Daoy (cell line): Measurements from ENCODE around the gene MPL. TPM values are rescaled to one million over a fixed set of nuclear protein-coding genes. Genes with fewer than 3 reads are reported as not detected.
A peak's percentile ranks its signal among the peaks of the same experiment; 100 is the strongest.
"Not testable (repeated sequence)": the region's sequence is repeated elsewhere in the genome, so short reads cannot be mapped to it uniquely, and the experiment has no call there.

Source experiments
- DNase-seq: peaks from one replicate; pipeline ENCODE4 v3.0.0-alpha.2; 2015; ENCODE audit warnings: low read depth
- total RNA-seq: library from RNA; depleted of rRNA; stranded (reverse); fragments of >200 nt; shearing (Covaris generic); gene quantifications from 2 replicates; pipeline ENCODE4 v1.2.3, GENCODE V29; 2014

The MPL gene
- total RNA-seq, 1 experiment from 2014 or later: 0.11 TPM

DNA sequence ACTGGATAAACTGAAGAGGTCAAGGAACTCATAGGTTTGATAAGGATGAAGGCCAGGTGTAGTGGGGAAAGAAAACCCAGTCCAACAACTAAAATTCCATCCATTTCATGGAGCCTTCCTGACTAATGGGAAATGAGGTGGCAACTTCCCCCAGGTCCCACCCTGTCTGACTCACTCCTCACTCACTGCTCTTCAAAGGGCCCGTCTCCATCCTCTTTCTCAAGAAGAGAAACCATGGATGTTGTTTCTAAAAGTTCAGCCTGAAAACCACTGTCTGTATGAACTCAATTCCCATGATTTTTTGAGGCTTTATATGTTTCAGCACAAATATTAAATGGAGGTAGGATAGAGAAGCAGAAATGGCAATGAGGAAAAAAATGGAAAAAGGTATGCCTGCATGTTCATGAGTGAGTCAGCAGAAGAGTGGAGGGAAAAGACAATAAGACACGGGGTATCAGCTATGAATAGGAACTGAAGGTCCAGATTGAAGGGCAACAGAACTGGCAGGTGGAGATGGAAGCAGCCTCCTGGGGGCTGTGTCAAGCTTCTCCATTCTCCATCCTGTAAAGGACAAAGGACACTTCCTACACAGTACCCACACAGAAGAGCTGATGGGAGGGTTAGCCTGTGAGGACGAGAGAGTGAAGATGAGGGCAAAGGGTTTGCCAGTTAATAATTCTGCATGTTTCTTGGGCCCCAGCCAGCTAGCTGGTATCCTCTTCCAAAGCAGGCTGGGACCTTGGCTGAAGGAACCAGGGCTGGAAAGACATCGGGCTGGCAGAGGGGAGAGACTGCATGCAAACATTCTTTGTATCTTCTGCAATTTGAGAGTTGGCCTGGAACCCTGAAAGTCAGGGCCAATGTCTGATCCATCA lies 35.7 kb downstream of the MPL start:
- DNase-seq: peak; percentile 89

DNA sequence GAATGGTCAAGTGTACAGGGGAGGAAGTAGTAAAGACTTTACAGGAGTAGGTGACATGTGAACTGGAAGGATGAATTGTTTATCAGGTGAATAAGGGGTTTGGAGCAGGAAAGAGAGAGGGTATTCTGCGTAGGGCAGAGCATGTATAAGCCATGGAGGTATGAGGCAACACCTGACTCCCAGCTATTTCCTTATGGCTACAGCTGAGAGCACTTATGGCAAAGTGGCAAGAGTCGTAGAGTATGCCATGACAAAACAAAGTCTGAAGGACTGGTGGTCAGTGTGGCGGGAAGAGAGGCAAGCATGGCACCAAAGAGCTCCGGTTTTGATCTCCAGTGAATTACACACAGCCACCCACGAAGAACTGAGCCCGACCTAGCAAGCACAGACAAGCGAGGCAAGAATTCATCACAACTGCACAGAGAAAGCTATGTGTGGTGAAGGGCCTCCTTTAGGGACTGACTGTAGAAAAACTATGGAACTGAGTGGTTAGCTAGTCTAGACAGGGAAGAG lies 39.2 kb downstream of the MPL start:
- no peak for DNase-seq

DNA sequence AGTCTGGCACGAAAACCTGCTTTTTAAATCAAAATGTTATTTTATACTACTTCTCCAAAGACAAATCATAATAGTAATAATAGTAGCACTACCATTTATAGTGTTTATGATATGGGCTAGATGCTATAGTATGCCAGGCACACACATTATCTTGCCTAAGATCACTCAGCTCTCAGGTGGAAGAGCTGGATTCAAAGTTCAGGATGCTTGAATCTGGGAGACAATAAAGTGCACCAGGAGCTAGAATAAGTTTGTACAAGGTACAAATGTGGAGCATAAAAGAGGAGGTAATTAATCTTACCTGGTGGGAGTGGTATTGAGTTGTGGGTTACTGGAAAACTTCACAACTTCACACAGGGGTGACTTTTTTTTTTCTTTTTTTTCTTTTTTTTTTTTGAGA lies 40.2 kb downstream of the MPL start:
- DNase-seq: no peak

DNA sequence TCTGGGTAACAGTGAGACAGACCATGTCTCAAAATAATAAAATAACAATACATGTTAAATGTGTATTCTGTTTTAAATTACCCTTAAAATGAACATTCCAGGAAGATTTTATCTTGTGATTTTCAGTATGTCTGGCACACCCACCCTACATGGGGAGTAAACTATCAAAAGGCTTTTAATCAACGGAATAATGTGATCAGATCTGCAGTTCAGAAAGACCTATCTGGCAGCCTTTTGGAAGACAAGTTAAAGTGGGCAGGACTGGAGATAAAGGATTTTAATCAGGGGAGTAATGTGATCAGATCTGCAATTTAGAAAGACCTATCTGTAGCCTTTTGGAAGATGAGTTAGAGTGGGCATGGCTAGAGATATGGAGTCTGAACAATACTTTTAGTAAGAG lies 41.9 kb downstream of the MPL start:
- DNase-seq: no peak

DNA sequence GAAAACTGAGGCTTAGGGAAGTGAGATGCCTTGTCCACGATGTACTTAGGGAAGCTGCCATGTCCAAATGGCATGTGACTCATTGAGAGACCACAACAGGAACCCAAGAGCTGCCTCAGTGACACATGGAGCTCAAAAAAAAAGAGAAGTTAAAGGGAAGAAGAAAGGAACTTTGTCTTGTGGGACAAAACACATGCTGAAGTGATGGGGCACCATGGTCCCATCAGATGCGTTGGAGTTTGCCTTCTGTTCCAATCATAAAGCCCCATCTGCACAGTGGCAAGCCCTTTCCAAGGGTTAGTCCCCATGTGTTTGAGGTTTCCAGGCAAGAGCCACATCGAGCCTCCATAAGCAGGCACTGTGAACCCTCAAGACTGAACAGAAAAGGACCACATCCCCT lies 44.0 kb downstream of the MPL start:
- no peak for DNase-seq

DNA sequence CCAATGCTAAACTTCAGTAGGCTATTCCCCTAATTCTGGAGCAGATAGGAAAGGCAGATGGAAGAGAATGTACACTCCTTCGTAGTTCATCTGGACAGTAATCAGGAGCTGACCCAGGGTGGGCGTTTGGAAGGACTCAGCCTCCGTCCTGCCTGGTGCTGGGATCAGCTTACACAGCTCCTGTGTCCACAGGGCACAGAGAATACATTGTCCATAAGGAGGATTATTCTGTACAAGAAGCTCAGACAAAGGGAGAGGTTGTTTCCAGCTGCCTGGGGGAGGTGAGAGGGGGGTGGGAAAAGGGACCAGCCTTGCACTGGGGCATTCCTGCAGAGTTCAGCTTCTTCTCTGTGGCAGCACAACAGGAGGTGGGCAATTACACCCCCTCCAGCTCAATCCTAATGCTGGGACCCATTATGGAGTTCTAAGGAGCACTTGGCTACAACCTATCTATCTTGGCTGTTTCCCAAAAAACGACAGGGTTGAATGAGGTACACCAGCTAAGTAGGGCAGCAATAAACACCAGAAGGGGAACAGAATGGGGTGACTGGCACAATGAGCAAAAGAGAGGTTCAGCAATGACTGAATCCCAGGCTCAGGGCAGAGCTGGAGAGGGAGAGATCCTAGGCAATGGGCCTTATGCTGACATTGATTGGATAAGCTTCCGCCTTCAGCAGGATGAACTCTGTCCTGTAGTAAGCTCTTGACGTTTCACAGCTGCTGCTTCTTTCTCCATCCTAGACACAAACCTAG lies 44.6 kb downstream of the MPL start:
- no peak for DNase-seq

DNA sequence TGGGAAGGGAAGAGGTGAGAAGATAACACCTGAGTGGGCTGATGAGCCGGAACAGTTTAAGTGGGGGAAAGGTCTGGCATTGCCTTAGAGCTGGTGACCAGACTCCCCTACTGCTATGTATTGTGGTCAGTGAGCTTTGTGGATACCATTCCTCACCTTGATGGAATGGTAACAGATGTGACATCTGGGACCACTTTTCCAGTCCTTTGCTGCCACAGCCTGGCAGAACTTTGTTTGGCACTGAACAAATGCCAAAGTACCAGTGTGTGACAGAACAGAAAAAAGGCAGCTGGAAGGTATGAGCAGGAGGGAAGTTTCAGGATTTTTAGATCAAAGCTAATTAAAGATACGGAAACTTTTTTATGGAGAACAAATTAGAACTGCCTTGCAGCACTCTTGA lies 45.8 kb downstream of the MPL start:
- no peak for DNase-seq

DNA sequence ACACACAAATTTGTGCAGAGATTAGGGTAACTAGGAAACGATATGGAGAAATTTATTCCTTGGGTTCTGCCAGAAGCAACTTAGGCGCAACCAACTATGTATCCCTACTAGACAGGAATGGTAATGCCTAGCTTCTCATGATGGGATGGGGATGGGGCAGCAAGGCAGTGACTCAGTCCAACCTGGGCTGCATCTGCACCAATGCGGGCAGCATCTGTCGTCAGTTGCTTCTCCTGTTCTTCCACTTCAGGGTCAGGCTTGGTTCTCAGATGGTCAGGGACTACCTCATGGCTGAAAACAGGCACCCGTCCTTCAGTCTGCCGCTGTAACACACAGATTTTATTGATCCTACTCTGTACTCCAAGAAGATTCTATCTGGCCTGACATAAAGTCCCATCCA lies 49.1 kb downstream of the MPL start:
- no peak for DNase-seq

DNA sequence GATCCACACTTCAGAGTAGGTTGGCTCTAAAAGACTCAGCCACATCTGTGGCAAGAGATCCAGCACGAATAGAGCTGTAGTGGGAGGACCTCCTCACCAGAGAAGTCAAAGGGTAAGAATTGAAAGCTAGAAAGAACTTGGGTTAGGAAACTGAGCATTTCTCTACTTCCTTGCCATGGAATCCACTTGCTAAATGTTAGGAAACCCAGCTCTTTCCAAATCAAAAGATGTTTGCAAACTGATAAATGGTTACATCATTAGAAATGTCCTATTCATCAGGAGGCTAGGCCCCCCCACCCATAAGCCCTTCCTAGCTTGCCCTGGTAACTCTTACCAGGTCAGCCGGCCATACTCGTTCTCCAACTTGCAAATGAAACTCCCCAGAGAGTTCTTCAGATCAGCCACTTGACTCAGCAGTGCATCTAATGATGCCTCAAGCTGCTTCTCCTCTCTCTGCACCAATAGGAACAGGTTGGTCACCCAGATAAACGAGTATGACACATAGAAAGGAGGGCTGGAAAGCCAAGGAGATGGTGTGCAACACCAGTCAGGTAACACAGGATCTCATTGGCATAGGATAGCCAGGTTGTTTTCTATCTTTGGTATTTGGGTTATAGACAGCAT lies 50.5 kb downstream of the MPL start:
- no peak for DNase-seq

DNA sequence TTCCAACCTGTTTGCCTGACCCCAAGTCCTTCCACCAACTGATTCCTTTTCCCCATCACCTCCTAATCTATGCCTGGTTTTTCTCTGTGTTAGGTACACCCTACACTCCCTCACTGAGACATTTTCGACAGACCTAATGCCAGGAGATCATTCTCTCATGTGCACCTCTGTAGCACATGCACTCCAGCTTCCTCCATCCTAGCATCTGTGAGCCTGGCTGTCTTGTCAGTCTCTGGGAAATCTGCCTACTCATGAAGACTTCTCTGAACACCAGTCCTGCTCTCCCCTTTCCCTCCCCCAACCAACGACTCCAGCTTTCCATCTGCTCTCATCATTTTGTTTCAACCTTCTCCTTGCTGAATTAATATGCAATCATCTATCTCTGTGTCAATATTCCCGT lies 51.0 kb downstream of the MPL start:
- no peak for DNase-seq

DNA sequence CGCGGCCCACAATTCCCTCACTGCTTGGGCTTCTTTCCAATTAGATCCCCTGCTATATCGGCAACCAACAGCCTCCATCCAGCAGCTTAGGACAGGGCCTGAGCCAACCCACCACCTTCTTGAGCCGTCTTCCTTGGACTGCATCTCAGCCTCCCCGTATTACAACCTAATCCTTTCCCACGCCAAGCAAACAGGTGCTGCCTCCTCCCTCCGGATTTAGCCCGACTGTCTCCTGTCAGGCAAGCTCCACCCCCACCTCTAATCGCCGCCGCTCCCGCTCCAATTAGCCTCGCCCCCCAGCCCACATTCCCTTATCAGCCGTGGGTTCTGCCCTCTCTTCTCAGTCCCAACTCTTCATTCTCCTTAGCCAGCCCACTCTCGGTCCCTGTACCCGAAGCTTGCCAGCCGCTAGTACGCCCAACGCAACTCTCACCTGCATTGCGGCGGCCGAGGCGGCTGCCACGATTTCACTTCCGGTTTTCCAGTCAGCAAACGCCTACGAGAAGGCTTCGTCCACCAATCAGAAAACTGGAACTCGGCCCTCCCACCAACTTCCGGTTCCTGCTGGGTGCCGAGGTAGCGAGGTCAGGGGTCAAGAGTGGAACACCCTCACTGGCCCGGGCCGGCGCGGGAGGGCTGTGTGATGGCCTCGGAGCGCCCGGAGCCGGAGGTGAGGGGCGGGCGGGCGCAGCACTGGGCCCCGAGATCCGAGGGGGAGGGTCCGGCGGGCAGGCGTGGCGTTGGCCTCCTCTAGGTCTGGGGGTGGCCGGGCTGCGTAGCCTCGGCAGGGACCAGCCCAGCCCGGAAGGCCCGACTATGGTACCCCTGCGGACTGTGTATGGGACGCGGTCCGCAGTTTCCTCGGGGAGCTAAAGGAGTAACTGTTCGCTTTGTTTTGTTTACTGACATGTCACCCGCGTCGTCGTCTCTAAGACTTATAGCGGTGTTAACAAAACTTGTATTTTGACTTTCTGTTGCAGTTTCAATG lies 52.0 kb downstream of the MPL start, which contains the start of the genes MED8 and SZT2:
Gene MED8 (minus strand): TSS at position 475 of the 988 bp plus-strand sequence. CDS start 36 bp downstream, at position 439.
Gene SZT2 (plus strand): TSS at position 574 of the 988 bp plus-strand sequence. CDS start 70 bp downstream, at position 644.
- peak; percentile 95 for DNase-seq

DNA sequence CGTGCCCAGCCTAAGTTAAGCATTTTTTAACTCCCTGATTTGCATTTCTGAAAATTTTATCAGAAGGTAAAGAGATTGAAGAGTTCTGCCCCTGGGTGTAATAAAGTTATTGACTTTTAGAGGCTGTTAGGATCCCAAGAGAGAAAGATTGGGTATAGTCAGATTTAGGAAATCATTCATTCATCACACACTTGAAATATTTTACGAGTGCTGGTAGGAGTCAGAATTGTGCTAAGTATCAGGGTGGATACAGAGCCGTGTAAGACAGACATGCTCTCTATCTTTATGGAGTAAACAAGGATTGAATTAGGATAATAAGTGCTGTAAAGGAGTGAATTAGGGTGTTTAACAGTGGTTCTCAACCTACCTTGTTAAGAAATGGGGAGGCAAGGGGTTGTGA lies 55.1 kb downstream of the MPL start:
- DNase-seq: no peak

DNA sequence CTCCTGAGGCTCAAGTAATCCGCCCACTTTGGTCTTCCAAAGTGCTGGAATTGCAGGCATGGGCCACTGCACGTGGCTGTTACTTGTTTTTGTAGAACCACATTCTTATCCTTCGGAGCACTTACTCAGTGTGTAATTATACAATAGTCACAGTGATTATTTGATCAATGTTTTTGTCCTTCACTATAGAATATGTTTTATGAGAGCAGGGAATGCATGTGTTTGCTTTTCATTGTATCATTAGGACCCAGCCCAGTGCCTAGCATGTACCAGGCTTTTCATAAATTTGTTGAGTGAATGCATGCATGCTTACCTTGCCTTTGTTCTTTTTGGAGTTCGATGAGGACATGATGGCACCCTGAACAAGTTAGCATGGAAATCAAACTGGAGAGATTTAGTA lies 57.9 kb downstream of the MPL start:
- DNase-seq: no peak

DNA sequence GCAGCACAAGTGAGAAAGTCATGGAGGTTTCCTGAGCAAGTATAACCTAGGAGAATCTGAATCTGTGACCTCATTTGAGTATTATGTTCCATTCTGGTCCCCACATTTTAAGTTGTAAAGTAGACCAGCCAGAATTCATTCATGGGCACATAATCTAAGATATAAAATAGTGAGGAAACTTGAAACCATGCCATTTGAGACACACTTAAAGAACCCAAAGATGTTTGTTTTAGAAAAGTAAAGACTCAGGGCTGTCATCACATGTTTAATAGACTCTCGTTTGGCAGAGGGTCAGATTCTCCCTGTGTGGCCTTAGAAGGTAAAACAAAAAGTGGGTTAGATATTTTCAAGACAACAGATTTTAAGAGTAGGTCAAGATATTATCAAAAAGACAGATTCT lies 58.4 kb downstream of the MPL start:
- DNase-seq: no peak

DNA sequence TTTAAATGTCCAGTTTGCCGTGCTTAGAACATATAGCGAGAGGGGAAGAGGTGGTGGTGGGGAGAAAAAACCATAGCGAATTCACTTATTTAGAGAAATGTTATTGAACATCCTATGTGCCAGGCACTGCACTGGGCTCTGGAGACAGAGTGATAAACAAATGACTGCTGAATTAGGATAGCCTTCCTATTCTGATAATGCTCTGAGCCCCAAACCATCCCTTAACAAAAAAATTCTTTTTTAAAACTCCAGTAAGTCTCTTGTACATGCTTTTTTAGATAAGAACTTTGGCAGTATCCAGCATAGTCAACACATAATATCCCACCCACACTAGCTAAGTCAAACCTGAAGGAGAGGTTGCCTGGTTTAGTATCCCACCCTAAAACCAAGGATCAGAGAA lies 60.6 kb downstream of the MPL start:
- DNase-seq: no peak

DNA sequence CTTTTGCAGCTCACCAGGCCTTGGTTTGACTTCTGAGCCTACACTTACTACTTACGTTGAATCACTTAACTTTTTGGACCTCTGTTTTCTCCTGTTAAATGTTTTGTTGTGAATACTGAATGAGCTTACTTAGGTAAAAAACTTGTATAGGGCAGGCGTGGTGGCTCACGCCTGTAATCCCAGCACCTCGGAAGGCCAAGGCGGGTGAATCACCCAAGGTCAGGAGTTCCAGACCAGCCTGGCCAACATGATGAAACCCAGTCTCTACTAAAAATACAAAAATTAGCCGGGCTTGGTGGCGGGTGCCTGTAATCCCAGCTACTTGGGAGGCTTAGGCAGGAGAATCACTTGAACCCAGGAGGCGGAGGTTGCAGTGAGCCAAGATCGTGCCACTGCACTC lies 62.8 kb downstream of the MPL start:
- DNase-seq: not testable (repeated sequence)

DNA sequence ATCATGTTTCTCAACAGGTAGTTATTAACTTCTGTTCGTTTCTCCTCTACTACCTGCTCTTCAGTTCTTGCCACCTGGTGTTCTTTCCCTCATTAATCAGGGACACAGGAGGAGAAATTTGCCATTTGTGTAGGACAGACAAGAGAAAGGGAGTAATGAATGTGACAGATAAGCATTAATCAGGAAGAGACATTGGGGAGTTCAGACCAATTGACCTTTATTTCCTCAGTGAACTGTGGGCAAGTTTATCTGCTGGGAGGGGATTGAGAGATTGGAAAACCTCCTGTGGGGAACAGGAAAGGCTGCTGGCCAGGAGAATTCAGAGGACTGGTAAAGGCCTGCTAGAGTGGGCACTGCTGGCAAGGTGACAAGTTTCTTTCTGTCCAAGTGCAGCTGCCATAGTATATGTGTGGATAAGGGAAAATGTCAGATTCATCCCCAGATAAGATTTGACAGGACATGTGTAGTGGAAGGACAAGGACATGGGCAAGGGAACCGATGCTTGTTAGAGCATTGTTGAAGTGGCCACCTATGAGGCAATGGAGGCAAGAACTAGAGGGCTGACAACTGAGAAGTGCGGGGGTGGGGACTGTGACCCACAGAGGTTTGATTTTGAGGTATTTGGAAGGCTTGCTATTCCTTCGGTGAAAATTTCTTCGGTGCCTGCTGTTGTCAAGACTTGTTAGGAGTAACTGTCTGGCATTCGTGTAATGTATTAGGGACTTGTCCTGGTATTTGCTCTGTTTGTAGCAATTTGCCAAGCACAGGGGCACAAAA lies 64.7 kb downstream of the MPL start:
- no peak for DNase-seq
